ENCODE measurements around the gene HERC3.
"Not testable (repeated sequence)": the region's sequence is repeated elsewhere in the genome, so short reads cannot be mapped to it uniquely, and the experiment has no call there.

Gene HERC3

GRCh38 chr4:88597970-88598660 lies 5.8 kb downstream of the HERC3 start:
- H3K36me3 ChIP-seq (ENCODE audit: insufficient read depth, low read length), result no peaks in the 10 kb centered on the region

GRCh38 chr4:88599298-88599697 lies 7.0 kb downstream of the HERC3 start:
- H3K4me1 ChIP-seq (ENCODE audit: insufficient read depth, low read length), result peaks cover 28% of the 10 kb centered on the region
- H3K9me3 ChIP-seq (ENCODE audit: control insufficient read depth, insufficient read depth, low read length), result no peaks in the 10 kb centered on the region
- H3K36me3 ChIP-seq (ENCODE audit: insufficient read depth, low read length), result no peaks in the 10 kb centered on the region
- H3K9ac ChIP-seq (ENCODE audit: low read depth, low read length), result no peak overlapping the region

More at GRCh38 chr4:88597970-88598660, 5.8 kb downstream of the HERC3 start:
- Histone ChIP-seq H3K4me1 (ENCODE audit: insufficient read depth, low read length) (peaks cover 28% of the 10 kb centered on the region), H3K9me3 (ENCODE audit: control insufficient read depth, insufficient read depth, low read length) (no peaks in the 10 kb centered on the region), H3K9ac (ENCODE audit: low read depth, low read length) (no peak overlapping the region)

GRCh38 chr4:88599714-88600113 lies 7.4 kb downstream of the HERC3 start:
- peaks cover 28% of the 10 kb centered on the region for H3K4me1 ChIP-seq (ENCODE audit: insufficient read depth, low read length)
- no peaks in the 10 kb centered on the region for H3K9me3 ChIP-seq (ENCODE audit: control insufficient read depth, insufficient read depth, low read length)
- H3K36me3 ChIP-seq (ENCODE audit: insufficient read depth, low read length), result no peaks in the 10 kb centered on the region
- H3K9ac ChIP-seq (ENCODE audit: low read depth, low read length), result no peak overlapping the region

GRCh38 chr4:88600176-88600838 lies 8.0 kb downstream of the HERC3 start:
- Histone ChIP-seq H3K9me3 (ENCODE audit: control insufficient read depth, insufficient read depth, low read length) (no peaks in the 10 kb centered on the region), H3K36me3 (ENCODE audit: insufficient read depth, low read length) (no peaks in the 10 kb centered on the region), H3K9ac (ENCODE audit: low read depth, low read length) (no peak overlapping the region), H3K4me1 (ENCODE audit: insufficient read depth, low read length) (peaks cover 28% of the 10 kb centered on the region)

DNA sequence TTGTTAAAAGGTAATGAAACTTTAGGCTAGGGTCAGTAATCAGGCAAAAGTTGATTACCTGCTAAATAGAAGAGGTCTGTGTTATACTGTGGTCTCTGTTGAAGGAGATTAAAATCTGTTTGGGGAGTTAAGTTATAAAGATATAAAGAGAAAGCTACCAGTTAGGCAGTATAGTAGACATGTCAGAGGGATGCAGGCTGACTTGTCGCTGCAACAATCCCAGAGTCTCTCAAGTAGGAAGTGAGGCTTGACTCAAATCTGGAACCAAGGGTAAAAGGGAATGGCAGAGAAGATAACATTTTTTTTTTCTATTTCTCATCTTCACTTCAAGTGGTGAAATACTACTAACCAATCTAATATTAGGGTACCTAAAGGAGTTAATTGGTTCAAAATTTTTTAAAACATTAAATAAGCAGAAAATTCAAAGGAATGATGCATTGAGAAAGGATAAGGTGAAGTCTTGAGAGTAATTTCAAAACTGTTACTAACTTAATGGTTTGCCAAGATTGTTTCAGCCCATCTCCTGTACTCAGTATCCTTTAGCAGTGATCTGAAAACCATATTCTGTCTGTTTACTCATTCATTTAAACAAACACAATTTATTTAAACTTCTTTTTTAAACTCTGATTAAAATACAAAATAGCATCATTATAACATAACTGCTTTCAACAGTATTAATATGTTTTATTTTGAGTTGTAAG lies 12.8 kb downstream of the HERC3 start:
- H3K9ac ChIP-seq (ENCODE audit: low read depth, low read length), result no peak overlapping the region
- no peaks in the 10 kb centered on the region for H3K36me3 ChIP-seq (ENCODE audit: insufficient read depth, low read length)
- peaks cover 5% of the 10 kb centered on the region; the same call in 1 of the 2 replicates for H3K4me1 ChIP-seq (ENCODE audit: insufficient read depth, low read length)
- no peaks in the 10 kb centered on the region; the same call in 1 of the 2 replicates for H3K9me3 ChIP-seq (ENCODE audit: control insufficient read depth, insufficient read depth, low read length)

- Histone ChIP-seq H3K4me1 (ENCODE audit: insufficient read depth, low read length) (no peaks in the 10 kb centered on the region; the same call in 1 of the 2 replicates), H3K9me3 (ENCODE audit: control insufficient read depth, insufficient read depth, low read length) (no peaks in the 10 kb centered on the region; the same call in 1 of the 2 replicates), H3K9ac (ENCODE audit: low read depth, low read length) (no peak overlapping the region), H3K36me3 (ENCODE audit: insufficient read depth, low read length) (no peaks in the 10 kb centered on the region)
Observed at GRCh38 chr4:88605736-88606135, 13.5 kb downstream of the HERC3 start.

DNA sequence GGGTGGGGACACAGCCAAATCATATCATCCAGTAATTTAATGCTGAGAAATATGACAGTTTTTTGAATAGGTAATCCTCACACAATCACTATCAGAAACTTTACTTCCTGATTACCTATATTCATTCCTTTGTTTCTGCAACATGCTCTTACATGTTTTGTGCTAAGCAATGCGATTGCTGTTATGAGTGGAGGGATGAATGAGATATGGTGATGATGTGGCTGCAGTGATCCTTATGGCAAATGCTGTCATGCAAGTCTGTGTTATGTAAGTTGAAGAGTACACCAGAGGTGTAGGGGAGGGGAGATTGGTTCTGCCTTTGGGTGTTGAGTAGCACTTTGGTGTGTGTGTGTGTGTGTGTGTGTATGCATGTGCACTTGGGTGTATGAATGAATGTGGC lies 14.6 kb downstream of the HERC3 start:
- H3K9ac ChIP-seq (ENCODE audit: low read depth, low read length), result no peak overlapping the region
- no peaks in the 10 kb centered on the region; the same call in 1 of the 2 replicates for H3K9me3 ChIP-seq (ENCODE audit: control insufficient read depth, insufficient read depth, low read length)
- H3K4me1 ChIP-seq (ENCODE audit: insufficient read depth, low read length), result peaks cover 4% of the 10 kb centered on the region
- H3K36me3 ChIP-seq (ENCODE audit: insufficient read depth, low read length), result no peaks in the 10 kb centered on the region

GRCh38 chr4:88609387-88609786 lies 17.1 kb downstream of the HERC3 start:
- no peaks in the 10 kb centered on the region; the same call in 1 of the 2 replicates for H3K9me3 ChIP-seq (ENCODE audit: control insufficient read depth, insufficient read depth, low read length)
- H3K9ac ChIP-seq (ENCODE audit: low read depth, low read length), result no peak overlapping the region
- H3K4me1 ChIP-seq (ENCODE audit: insufficient read depth, low read length), result peaks cover 21% of the 10 kb centered on the region
- H3K36me3 ChIP-seq (ENCODE audit: insufficient read depth, low read length), result no peaks in the 10 kb centered on the region

DNA sequence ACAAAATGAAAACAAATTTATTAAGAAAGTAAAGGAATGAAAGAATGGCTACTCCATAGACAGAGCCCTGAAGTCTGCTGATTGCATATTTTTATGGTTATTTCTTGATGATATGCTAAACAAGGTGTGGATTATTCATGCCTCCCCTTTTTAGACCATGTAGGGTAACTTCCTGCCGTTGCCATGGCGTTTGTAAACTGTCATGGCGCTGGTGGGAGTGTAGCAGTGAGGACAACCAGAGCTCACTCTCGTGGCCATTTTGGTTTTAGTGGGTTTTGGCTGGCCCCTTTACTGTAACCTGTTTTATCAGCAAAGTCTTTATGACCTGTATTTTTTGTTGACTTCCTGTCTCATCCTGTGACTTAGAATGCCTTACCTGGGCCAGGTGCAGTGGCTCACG lies 17.5 kb downstream of the HERC3 start:
- not testable (repeated sequence) for H3K9ac ChIP-seq (ENCODE audit: low read depth, low read length); H3K9me3 ChIP-seq (ENCODE audit: control insufficient read depth, insufficient read depth, low read length)
- H3K4me1 ChIP-seq (ENCODE audit: insufficient read depth, low read length), result peaks cover 21% of the 10 kb centered on the region

GRCh38 chr4:88610771-88611170 lies 18.5 kb downstream of the HERC3 start:
- H3K9me3 ChIP-seq (ENCODE audit: control insufficient read depth, insufficient read depth, low read length), result no peaks in the 10 kb centered on the region; the same call in 1 of the 2 replicates
- no peak overlapping the region for H3K9ac ChIP-seq (ENCODE audit: low read depth, low read length)
- H3K36me3 ChIP-seq (ENCODE audit: insufficient read depth, low read length), result no peaks in the 10 kb centered on the region
- H3K4me1 ChIP-seq (ENCODE audit: insufficient read depth, low read length), result peaks cover 21% of the 10 kb centered on the region

More for the DNA sequence above, 17.5 kb downstream of the HERC3 start:
- not testable (repeated sequence) for H3K36me3 ChIP-seq (ENCODE audit: insufficient read depth, low read length)

- Histone ChIP-seq H3K4me1 (ENCODE audit: insufficient read depth, low read length) (peaks cover 21% of the 10 kb centered on the region), H3K9me3 (ENCODE audit: control insufficient read depth, insufficient read depth, low read length) (no peaks in the 10 kb centered on the region), H3K36me3 (ENCODE audit: insufficient read depth, low read length) (no peaks in the 10 kb centered on the region), H3K9ac (ENCODE audit: low read depth, low read length) (no peak overlapping the region)
Observed at GRCh38 chr4:88613417-88613875, 21.2 kb downstream of the HERC3 start.

DNA sequence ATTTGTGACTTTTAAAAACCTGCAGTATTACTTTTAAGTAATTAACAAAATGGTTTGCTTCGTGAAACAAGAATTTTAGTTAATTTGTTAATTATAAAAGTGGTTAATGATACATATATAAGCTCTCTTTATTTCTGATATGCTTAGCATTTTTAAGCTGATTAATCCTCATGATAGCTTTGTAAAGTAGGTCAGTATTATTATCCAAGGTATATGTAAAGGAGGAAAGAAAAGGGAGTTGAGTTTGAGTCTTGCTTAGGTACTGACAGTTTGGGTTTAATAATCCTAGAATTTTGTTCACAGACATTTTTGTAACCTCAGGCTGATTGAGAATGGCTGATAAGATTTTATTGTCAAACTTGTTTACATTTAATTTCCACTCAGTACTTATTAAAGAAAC lies 21.8 kb downstream of the HERC3 start:
- Histone ChIP-seq H3K36me3 (ENCODE audit: insufficient read depth, low read length) (no peaks in the 10 kb centered on the region), H3K9me3 (ENCODE audit: control insufficient read depth, insufficient read depth, low read length) (no peaks in the 10 kb centered on the region), H3K4me1 (ENCODE audit: insufficient read depth, low read length) (peaks cover 21% of the 10 kb centered on the region), H3K9ac (ENCODE audit: low read depth, low read length) (no peak overlapping the region)

- no peaks in the 10 kb centered on the region for H3K9me3 ChIP-seq (ENCODE audit: control insufficient read depth, insufficient read depth, low read length)
- no peak overlapping the region for H3K9ac ChIP-seq (ENCODE audit: low read depth, low read length)
- H3K4me1 ChIP-seq (ENCODE audit: insufficient read depth, low read length), result peaks cover 20% of the 10 kb centered on the region
- H3K36me3 ChIP-seq (ENCODE audit: insufficient read depth, low read length), result no peaks in the 10 kb centered on the region
Observed at GRCh38 chr4:88616275-88617150, 24.2 kb downstream of the HERC3 start.
